Panc1 (cell line): Measurements from ENCODE around the gene UNC13C. TPM values are rescaled to one million over a fixed set of nuclear protein-coding genes. Genes with fewer than 3 reads are reported as not detected.

Source experiments
- ATAC-seq: fragments of 200-7000 bp; cut with Tn5 transposase; 2 replicates; pipeline ENCODE4 v1.9.1; 2020; ENCODE audit warnings: mild to moderate bottlenecking, moderate library complexity
- BruUV-seq: library from RNA; stranded (reverse); fragments of 400-500 nt; replicated peaks from 2 replicates; lab custom pipeline; 2021; lab: Mats Ljungman, UMichigan
- CTCF ChIA-PET: fragments of 300-600 bp; sonication (Branson Sonifier 250); formaldehyde crosslinking; loops from one replicate; lab custom pipeline; 2022; ENCODE audit warnings: antibody characterized with exemption; lab: Charles Lee
- POLR2A ChIA-PET: fragments of 300-600 bp; sonication (Branson Sonifier 250); formaldehyde crosslinking; loops from one replicate; lab custom pipeline; 2022; ENCODE audit warnings: antibody characterized with exemption; lab: Charles Lee
- DNase-seq: peaks from one replicate; pipeline ENCODE4 v3.0.0-alpha.2; 2010; ENCODE audit warnings: low read depth, low spot score
- H3K27ac ChIP-seq: 2 replicates; pipeline ENCODE4 v1.5.1; 2011; ENCODE audit warnings: mild to moderate bottlenecking, low read length, inconsistent platforms
- H3K27me3 ChIP-seq: fragments of 200-500 bp; sonication (Bioruptor generic); 2 replicates; pipeline ENCODE4 v1.6.0; 2014; ENCODE audit warnings: low read length, inconsistent platforms; ENCODE audit not compliant: control insufficient read depth, insufficient read depth
- H3K36me3 ChIP-seq: fragments of 200-500 bp; sonication (Bioruptor generic); 2 replicates; pipeline ENCODE4 v1.5.1; 2014; ENCODE audit warnings: inconsistent platforms, mild to moderate bottlenecking, low read length, moderate library complexity; ENCODE audit not compliant: control insufficient read depth, insufficient read depth
- H3K4me1 ChIP-seq: 2 replicates; pipeline ENCODE4 v1.5.1; 2011; ENCODE audit warnings: inconsistent platforms, mild to moderate bottlenecking, low read length, moderate library complexity; ENCODE audit not compliant: control insufficient read depth, insufficient read depth
- H3K4me3 ChIP-seq, 2 experiments: 2 replicates each; pipeline ENCODE4 v1.5.1; 2011 to 2012; ENCODE audit warnings: low read depth in 2 of 2, low read length in 2 of 2, mild to moderate bottlenecking in 2 of 2, inconsistent platforms in 1 of 2, moderate library complexity in 1 of 2
- H3K9me3 ChIP-seq: fragments of 200-500 bp; sonication (Bioruptor generic); 2 replicates; pipeline ENCODE4 v1.5.1; 2014; ENCODE audit warnings: low read depth, mild to moderate bottlenecking, inconsistent platforms, low read length, moderate library complexity; ENCODE audit not compliant: control insufficient read depth, insufficient read depth
- CTCF ChIP-seq: fragments of 450-650 bp; IDR thresholded peaks from 2 replicates; pipeline ENCODE4 v1.5.1; 2017; ENCODE audit warnings: mild to moderate bottlenecking
- POLR2AphosphoS5 ChIP-seq: IDR thresholded peaks from 2 replicates; pipeline ENCODE4 v1.6.1; 2012; ENCODE audit warnings: mild to moderate bottlenecking, low read depth, low read length, moderate library complexity
- REST ChIP-seq, 2 experiments: IDR thresholded peaks; 2 replicates each; pipeline ENCODE4 v1.6.1; 2011 to 2012; ENCODE audit warnings: low read depth in 2 of 2, control low read depth in 1 of 2, low read length in 1 of 2, mild to moderate bottlenecking in 1 of 2, moderate library complexity in 1 of 2; ENCODE audit not compliant: insufficient read depth in 1 of 2
- SIN3A ChIP-seq: IDR thresholded peaks from 2 replicates; pipeline ENCODE4 v1.6.1; 2012; ENCODE audit warnings: low read depth, mild to moderate bottlenecking, low read length, moderate library complexity, borderline replicate concordance; ENCODE audit not compliant: insufficient read depth
- TCF7L2 ChIP-seq: IDR thresholded peaks from 2 replicates; pipeline ENCODE4 v1.6.1; 2011; ENCODE audit warnings: mild to moderate bottlenecking, low read depth, low read length, inconsistent platforms
- in situ Hi-C: cut with HindIII; loops from 2 replicates; pipeline ENCODE4 v1.10.0; 2016; ENCODE audit warnings: low sequenced_read_pairs, low pct_unique_long_range_greater_than_20kb
- intact Hi-C: fragments of 100-400 bp; cut with micrococcal nuclease; formaldehyde crosslinking; loops from one replicate; pipeline ENCODE4 v1.10.0; 2022; ENCODE audit not compliant: unreplicated experiment
- total RNA-seq: library from RNA; stranded (reverse); gene quantifications from one replicate; pipeline ENCODE4 v1.2.1, GENCODE V29; 2021; ENCODE audit not compliant: unreplicated experiment

Gene UNC13C
- total RNA-seq, 1 experiment from 2014 or later: not detected

- H3K27me3 ChIP-seq: no peaks in the 10 kb centered on the region
- no peak for TF ChIP-seq CTCF
- TF ChIP-seq TCF7L2: no peak
- no peak for TF ChIP-seq REST (IDR thresholded peaks at IDR 0.05; ENCODE audit: insufficient read depth in 1 of 2, low read depth in 2 of 2, low read length in 1 of 2)
- no peak for TF ChIP-seq POLR2AphosphoS5
- no peak for TF ChIP-seq SIN3A
- ChIA-PET CTCF (no interaction called here), POLR2A (no interaction called here)
- H3K9me3 ChIP-seq: no peaks in the 10 kb centered on the region; the same call in 1 of the 2 replicates
- ATAC-seq (no peak), DNase-seq (no peak)
- no peak overlapping the region for H3K4me3 ChIP-seq
- H3K36me3 ChIP-seq: no peaks in the 10 kb centered on the region
- no peaks in the 10 kb centered on the region for H3K4me1 ChIP-seq
- H3K27ac ChIP-seq: no peak overlapping the region
- in situ Hi-C loops (no loop called here), intact Hi-C loops (no loop called here)
- BruUV-seq: no TSS peak
Observed at GRCh38 chr15:54518156-54518882, 540.1 kb downstream of the UNC13C start.

- Histone ChIP-seq H3K4me3 (no peak overlapping the region), H3K27ac (no peak overlapping the region), H3K36me3 (no peaks in the 10 kb centered on the region), H3K27me3 (no peaks in the 10 kb centered on the region), H3K9me3 (no peaks in the 10 kb centered on the region), H3K4me1 (no peaks in the 10 kb centered on the region)
- POLR2A ChIA-PET: no interaction called here
- DNase-seq: no peak
- in situ Hi-C loops: no loop called here
- BruUV-seq: no TSS peak
- intact Hi-C loops: no loop called here
- no peak for ATAC-seq
- CTCF ChIA-PET: no interaction called here
- no peak for TF ChIP-seq TCF7L2
- no peak for TF ChIP-seq POLR2AphosphoS5
- TF ChIP-seq REST (IDR thresholded peaks at IDR 0.05; ENCODE audit: insufficient read depth in 1 of 2, low read depth in 2 of 2, low read length in 1 of 2): no peak
- TF ChIP-seq SIN3A: no peak
- no peak for TF ChIP-seq CTCF
Observed at GRCh38 chr15:54519577-54519976, 541.3 kb downstream of the UNC13C start.
